HG03135 (cell line): ENCODE results near the gene CCDC3.

Experiments used
- ATAC-seq: cut with Tn5 transposase; IDR thresholded peaks from one replicate; pipeline ENCODE4 v1.9.1; 2021; ENCODE audit warnings: mild to moderate bottlenecking, moderate library complexity; ENCODE audit not compliant: unreplicated experiment

Gene CCDC3

GRCh38 chr10:12927896-12928295 is 73.6 kb downstream of the CCDC3 start:
- ATAC-seq: no peak

- no peak for ATAC-seq
These were observed 75.7 kb downstream of the CCDC3 start for GRCh38 chr10:12925845-12926244.

- ATAC-seq: no peak
These were observed 76.6 kb downstream of the CCDC3 start for GRCh38 chr10:12924911-12925310.

- ATAC-seq: no peak
These were observed 79.2 kb downstream of the CCDC3 start for GRCh38 chr10:12922117-12922900.

GRCh38 chr10:12921163-12921562 is 80.3 kb downstream of the CCDC3 start:
- no peak for ATAC-seq

- ATAC-seq: no peak
These were observed 81.9 kb downstream of the CCDC3 start for GRCh38 chr10:12919574-12919973.

- no peak for ATAC-seq
These were observed 84.9 kb downstream of the CCDC3 start for GRCh38 chr10:12916587-12916986.

- ATAC-seq: no peak
These were observed 85.8 kb downstream of the CCDC3 start for GRCh38 chr10:12915637-12916168.

- ATAC-seq: no peak
These were observed 87.4 kb downstream of the CCDC3 start for GRCh38 chr10:12914111-12914510.

GRCh38 chr10:12911795-12912194 is 89.7 kb downstream of the CCDC3 start:
- ATAC-seq: no peak

GRCh38 chr10:12910835-12911234 is 90.7 kb downstream of the CCDC3 start:
- ATAC-seq: no peak

GRCh38 chr10:12909836-12910185 is 91.7 kb downstream of the CCDC3 start:
- ATAC-seq: no peak

- no peak for ATAC-seq
These were observed 92.2 kb downstream of the CCDC3 start for GRCh38 chr10:12909182-12909835.

- ATAC-seq: no peak
These were observed 92.7 kb downstream of the CCDC3 start for GRCh38 chr10:12908773-12909172.

- ATAC-seq: no peak
These were observed 93.9 kb downstream of the CCDC3 start for GRCh38 chr10:12907656-12908055.

- ATAC-seq: no peak
These were observed 95.4 kb downstream of the CCDC3 start for GRCh38 chr10:12906051-12906541.

GRCh38 chr10:12905067-12905466 is 96.4 kb downstream of the CCDC3 start:
- no peak for ATAC-seq

- no peak for ATAC-seq
These were observed 98.6 kb downstream of the CCDC3 start for GRCh38 chr10:12902851-12903358.

GRCh38 chr10:12902135-12902572 is 99.4 kb downstream of the CCDC3 start:
- ATAC-seq: no peak

- ATAC-seq: no peak
These were observed 102.0 kb downstream of the CCDC3 start for GRCh38 chr10:12899546-12899945.

GRCh38 chr10:12898271-12898670 is 103.2 kb downstream of the CCDC3 start:
- no peak for ATAC-seq

- ATAC-seq: no peak
These were observed 104.2 kb downstream of the CCDC3 start for GRCh38 chr10:12897278-12897677.
